Inferior parietal cortex (tissue), 1 donor: ENCODE data around the gene RYK.
"Not testable (repeated sequence)": the region's sequence is repeated elsewhere in the genome, so short reads cannot be mapped to it uniquely, and the experiment has no call there.

Experiments used
- DNase-seq: peaks from one replicate; pipeline ENCODE4 v3.0.0-alpha.2; 2016; ENCODE audit errors: extremely low spot score

The RYK gene

DNA sequence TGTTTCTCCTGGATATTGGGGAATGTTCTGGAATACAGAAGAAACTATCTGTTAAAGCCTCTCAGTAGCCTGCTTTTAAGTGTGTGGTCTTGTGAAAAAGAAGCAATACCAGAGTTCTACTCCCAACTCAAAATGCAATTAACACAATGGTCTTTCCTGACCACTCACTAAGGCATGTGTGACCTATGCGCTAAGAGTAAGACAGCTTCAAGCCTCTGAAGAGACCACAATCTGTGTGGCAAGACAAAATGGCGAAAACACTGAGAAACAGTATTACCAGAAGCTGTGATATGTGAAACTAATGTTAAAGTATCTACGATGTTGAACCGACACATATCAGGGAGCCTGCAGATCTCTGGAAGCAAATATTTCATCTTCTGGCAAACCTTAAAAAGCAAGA is 33.8 kb downstream of the RYK start:
- no peak for DNase-seq

DNA sequence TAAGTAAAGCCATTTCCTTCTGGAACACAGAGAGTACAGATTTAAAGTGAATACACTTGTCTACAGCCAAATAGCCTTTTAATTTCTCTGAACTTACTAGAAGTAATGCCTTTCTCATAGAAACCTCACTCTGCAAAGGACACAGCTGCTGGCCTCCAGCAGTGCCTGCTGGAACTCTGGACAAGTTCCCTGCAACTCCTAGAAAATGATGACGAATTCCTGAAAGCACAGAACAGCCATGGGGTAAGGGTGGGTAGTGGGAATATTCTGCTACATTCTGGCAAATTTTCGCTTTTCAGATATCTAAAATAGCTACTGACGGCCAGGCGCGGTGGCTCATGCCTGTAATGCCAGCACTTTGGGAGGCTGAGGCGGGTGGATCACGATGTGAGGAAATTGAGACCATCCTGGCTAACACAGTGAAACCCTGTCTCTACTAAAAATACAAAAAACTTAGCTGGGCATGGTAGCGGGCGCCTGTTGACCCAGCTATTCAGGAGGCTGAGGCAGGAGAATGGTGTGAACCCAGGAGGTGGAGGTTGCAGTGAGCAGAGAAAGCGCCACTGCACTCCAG is 34.4 kb downstream of the RYK start:
- DNase-seq = no peak

DNA sequence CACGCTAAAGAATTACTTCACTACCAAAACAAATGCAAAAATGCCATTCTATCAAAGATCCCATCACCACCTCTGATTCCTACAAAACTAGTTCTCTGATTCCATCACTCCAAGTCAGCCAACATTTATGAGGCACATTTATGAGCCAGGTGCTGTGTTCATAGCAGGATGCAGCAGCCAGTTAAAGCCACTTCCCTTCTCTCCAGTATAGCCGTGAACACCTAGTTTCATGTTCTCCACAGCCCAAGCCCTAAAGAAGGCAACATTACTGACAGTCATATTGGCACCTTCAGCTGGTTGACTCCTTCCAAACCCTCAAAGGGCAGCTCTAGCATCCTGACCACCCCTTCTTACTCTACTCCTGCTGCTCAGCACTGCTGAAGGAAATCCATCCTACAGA is 36.4 kb downstream of the RYK start:
- DNase-seq = no peak

DNA sequence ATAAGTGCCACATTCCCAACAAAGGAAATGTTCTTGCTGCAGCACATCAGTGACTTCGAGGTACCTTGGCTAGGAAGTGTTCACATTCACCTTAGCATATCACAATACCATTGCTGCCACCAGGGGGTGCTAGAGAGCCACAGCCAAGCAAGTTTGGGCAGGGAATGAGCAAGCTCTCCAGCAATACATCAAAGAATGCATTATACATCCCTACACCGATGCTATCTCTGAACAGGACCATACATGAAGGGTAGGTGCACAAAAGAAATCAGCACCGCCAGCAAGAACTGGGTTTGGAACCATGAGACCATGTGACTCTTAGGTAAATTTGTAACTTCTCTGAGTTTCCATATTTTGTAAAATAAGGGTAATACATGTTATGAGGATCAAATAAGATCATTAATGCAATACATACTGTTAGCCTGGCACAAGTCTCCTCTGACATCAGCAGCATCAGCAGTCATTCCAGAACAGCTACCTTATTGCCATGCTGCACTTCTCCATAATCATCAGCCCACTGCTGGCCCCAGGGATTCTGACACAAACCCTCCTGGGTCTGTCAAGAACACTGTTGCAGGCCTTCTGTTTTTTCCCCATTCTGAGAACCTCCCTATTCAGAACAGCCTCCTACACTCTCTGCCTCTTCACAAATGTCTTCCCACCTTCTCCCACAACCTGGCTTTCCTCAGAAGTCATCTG is 37.5 kb downstream of the RYK start:
- DNase-seq = peak; percentile 94

DNA sequence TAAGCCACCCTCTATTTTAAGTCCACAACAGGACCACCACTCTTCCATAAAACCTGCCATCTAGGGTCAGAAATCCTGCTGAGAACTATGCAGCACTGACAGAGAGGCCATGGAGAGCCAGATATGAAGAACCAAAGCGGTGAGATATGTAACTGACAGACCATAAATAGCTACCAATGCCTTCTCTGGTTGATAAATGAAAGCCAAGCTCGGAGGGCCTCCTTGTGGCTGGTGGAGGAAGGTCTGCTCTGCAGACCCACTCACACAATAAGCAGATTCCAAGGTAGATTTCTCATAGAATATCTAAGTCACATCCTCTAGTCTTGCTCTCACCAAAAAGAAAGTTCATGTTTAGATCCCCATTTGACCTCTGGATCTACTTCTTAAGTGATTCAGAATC is 38.9 kb downstream of the RYK start:
- DNase-seq = peak; percentile 60

DNA sequence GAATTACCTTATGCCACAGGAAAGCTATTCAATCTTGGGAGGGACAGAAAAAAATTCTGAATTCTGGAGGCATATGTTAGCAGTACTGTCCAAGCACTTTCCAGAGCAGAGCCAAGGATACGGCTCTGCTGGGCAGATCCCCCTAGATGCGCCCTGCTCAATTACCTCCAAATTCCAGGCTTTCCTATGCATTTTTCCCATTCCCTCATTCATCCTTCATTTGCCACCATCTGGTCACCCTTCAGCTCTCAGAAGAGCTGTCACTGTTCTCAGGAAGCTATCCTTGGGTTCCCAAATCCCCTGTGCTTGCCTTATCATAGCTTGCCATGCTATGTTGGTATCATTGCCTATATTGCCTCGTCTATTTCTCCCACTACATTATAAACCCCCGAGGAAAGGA is 45.2 kb downstream of the RYK start:
- DNase-seq = no peak

DNA sequence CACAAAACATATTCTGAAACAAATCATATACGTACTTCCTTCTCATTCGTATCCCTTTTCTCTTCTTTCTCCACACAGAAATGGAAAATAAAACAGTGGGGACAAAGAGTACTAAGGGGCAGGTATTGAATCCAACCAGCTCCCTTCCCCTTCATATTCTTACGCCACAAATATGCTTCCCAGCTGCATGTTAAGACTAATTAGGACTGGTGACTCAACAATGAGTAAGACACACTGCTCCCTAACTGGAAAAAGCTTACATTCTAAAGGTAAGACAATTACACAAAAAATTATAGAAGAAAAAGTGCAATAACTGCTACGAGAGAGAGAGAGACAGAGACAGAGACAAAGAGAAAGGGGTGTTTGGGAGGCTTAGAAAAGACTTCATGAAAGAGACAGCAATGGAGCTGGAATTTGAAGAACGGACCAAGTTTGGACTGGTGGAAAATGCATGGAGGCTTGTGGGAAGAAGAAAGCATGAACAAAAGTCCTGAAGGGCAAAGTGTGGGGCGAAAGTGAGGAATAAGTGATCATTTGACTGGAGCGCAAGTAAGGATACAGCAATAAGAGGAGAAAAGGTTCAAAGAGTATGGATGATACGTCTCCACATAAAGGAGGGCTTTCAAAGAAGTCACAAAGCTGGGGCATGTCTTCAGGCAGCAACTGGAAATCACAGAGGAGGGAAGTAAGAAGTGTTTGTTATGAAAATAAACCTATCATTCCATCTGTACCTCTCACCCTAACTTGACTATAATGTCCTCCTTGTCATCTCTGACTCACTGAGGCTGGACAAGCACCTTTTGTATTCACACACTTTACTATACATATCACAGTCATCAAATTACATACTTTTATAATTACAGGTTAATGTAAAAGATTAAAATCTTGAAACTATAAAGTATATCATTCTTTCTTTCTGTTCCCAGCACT is 49.2 kb downstream of the RYK start:
- no peak for DNase-seq

DNA sequence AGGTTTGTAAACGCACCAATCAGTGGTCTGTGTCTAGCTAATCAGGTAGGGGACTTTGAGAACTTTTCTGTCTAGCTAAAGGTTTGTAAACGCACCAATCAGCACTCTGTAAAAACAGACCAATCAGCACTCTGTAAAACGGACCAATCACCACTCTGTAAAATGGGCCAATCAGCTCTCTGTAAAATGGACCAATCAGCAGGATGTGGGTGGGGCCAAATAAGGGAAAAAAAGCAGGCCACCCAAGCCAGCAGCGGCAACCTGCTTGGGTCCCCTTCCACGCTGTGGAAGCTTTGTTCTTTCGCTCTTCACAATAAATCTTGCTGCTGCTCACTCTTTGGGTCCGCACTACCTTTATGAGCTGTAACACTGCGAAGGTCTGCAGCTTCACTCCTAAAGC is 50.8 kb downstream of the RYK start:
- DNase-seq = not testable (repeated sequence)

DNA sequence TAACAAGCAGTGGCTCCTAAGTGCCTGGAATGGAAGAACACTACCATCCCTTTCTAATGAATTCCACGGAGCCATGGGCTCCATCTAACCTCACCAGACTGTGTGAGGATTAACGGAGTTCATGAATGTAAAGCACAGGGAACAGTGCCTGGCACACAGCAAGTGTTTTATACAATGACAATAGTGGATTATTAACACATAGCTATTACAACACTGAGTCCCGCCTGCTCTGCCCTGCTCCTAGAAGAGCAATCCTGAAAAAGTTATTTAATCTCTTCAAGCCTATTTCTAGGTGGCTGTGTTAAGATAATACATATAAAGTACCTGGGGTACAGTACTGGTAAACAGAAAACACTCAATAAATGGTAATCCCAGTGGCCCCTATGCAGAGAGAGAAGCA is 51.4 kb downstream of the RYK start:
- no peak for DNase-seq

DNA sequence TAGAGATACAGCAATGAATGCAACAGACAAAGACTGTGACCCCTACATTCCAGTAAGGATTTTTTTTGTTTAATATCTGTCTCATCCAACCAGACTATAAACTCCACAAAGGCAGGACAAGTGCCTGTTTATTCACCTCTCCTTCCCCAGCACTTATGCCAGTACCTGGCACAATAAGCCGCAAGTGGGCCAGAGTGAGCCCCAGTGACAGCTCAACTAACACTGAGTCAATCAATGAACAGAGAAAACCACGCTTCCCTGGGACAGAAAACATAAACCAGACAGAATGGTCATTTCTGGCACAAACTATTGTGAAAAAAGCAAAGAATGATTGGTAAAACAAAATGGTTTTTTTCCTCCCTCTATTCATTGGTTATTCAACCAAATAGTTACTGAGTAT is 52.2 kb downstream of the RYK start:
- no peak for DNase-seq

DNA sequence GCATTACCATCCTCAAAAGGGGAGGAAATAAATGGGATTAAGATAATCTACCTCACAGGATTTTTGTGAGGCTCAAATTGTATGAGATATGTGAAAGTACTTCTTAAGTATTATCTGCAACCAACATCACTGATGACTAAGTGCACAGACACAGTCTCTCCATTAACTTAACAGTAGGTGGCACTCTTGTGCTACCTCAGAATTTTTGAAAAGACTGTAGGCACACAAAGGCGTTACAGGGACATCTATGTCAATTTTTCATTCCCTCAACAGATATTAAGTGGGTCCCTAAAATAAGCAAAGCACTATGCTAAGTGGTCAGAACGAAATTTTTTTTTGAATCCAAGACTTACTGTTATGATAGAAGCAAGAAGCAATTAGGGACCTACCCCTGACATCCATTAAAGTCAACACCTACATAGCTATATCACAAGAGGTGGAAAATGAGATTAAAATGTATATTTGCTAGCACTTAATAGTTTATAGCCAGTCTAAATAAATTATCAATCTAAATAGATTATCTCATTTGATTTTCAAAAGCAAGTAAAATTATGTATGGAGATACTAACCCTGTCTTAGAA is 52.9 kb downstream of the RYK start:
- peak; percentile 80 for DNase-seq

DNA sequence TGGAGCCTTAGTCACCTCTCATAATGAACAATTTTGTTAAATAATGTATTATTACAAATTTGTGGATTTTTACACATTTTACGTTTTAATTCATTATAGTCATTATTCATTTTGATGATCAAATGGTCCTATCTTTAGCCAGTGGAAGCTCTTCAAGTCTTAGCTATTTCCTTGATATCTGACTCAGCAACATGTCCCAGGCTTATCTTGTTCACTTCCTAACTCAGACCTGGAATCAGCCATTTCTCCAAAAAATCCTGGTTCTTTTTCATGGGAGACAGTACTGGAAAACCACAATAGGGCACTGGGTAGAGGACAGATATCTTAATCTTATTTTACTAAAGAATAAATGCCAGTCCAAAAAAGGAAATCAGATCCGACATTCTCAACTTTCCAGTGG is 56.4 kb downstream of the RYK start:
- DNase-seq = no peak

DNA sequence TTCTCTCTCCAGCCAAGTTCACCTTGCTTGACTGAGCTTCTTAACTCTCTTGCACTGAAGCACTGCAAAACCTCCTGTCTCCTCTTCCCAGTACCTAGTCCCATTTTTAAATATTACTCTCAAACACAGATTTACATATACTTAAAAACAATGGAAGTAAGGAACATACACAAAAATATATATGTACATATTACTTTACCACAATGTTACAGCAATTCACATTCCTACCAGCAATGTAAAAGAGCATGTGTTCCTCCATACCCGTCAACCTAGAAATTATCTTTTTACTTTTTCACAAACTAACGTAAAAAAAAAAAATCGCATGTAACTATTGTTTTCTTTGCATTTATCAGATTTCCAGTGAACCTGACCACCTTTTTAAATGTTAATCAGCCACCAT is 60.4 kb downstream of the RYK start:
- DNase-seq = no peak

DNA sequence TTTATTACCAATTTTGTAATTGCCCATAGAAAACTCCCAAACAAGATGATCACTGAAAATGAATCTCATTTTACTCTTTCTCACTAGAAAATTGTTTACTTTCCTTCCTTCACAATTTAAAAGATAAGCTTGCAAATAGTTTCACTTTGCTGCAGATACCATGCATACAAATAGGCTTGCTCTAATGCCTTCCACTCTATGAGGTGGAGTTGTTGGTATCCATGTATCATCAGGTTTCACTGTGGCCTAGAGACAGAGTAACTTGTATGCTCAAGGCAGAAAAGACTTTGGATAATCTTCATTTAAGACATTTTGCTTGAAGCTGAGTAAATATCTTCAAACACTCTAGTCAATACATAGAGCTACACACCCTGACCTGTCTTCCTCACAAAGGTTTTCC is 60.8 kb downstream of the RYK start:
- no peak for DNase-seq

DNA sequence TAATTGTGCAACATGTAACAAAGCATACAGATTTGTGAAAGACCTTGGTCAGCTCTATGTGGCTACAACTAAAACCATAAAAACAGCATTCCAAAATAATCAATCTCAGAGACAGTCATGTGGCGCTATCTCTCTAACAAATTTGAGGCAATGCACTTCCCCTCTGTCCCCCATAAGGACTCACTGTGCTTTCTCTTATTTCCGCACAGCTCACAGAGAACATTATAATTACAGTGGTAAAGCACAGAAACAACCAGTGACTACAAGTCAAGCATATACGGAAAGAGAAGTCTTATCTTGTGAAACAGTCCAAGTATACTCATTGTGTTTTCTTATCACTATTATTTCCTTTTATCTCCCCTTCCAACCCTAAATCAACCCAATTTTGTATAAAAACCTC is 64.3 kb downstream of the RYK start:
- DNase-seq = no peak

DNA sequence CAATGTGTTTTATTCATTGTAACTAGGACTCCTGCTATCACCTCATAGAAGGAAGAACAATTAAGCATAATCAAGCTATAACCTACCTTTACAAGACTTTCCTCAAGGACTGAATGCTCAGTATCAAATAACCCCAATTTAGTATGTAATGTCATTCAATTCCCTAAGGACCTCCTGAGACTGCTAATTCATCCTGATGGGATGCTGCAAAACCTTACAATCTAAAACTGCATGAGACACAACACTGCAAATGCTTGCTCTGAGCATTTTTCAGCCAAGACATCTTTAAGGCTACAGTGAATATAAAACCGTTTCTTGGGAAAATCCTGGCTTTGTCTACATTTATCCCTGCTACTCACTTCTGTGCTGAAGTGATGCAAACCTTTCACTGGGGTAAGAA is 69.9 kb downstream of the RYK start:
- no peak for DNase-seq

DNA sequence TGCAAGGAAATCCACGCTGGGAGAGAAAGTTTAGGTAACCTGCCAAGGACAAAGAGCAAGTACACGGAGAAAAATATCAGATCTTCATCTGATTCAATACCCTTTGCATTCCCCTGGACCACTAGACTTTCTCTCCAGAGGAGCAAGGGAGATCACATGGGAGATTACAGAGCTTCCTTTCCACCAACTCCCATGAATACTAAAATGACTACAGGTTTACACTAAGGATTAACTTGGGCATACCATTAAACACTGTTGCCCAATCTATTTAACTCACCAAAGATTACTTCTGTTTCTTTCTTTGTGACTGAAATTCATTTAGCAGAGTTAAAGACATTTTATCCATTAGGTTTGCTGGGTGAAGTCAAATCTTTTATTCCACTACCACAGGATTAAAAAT is 71.2 kb downstream of the RYK start:
- no peak for DNase-seq

DNA sequence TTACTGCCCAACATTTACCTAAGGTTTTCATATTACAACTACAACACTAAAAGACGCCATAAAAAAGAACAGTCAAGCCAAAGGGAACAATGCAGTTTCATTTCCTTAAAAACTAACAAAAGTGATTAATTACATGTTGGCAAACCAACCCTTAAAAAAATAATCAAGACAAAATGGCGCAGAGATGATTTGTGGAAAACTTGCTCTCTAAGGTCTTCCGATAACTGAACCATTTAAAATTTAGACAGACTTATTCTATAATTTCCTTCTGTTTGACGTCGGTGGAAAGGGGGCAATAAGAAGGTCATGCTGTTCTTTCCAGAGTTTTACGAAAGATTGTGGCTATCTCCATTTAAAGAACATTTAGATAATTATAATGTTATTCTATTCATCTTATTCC is 87.6 kb downstream of the RYK start:
- no peak for DNase-seq

DNA sequence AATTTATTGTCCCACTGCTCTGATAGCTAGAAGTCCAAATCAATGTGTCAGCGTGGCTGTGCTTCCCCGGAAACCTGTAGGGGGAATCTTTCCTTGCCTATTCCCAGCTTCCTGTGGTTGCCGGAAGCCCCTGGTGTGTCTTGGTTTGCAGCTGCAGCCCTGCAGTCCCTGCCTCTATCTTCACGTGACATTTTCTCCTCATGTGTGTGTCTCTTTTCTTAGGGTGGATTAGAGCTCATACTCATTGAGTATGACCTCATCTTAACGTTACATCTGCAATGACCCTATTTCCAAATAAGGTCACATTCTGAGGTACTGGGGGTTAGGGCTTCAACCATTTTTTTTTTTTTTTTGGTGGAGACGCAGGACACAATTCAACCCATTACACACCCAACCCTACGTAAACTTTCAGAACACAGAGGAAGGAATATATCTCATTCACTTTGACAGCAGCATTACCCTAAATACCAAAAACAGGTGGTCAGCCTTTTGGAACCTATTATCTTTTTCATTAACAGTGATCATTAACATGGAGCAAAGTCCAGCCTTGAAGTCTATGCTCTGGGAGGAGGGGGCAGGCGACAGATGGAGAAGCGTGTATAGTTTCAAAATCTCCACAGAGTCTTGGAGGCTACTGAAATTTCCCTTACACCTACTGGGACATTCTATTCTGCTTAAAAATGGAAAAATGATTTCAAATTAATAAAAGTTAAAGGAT is 88.6 kb downstream of the RYK start:
- no peak for DNase-seq

DNA sequence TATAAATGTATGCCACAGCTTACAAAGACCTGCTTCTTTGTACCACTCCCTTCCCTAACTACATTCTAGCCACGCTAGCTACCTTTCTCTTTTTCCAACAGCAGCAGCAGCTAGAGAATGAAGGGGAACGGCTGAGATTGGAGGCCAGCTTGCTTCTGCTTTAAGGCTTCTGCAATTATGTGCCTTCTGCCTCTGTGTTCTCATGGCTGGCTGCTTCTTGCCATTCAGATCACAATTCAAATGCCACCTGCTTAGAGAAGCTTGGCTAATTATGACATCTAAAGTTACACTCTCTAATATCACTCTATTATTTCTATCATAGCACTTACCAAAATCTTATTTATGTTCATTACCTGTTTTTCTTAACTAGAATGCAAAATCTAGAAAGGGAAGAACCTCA is 95.2 kb downstream of the RYK start:
- no peak for DNase-seq

DNA sequence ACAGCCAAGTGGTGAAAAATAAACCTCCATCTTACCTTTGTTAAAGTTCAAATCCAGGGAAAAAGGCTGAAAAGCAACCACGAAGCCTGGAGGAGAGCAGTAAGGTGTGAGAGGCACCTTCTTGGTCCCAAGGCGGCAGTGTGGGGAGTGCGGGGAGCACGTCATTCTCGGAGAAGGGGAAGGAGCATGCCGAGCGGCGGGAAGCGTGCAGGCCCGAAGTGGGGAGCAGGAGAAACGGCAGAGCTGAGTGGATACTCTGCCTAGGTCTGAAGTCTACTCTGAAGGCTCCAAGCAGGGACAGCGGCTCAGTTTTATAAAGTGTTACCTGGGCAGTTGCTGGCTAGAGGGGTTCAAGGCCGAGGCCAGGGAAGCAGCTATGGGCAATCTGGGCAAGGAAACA is 96.9 kb downstream of the RYK start:
- DNase-seq = no peak

DNA sequence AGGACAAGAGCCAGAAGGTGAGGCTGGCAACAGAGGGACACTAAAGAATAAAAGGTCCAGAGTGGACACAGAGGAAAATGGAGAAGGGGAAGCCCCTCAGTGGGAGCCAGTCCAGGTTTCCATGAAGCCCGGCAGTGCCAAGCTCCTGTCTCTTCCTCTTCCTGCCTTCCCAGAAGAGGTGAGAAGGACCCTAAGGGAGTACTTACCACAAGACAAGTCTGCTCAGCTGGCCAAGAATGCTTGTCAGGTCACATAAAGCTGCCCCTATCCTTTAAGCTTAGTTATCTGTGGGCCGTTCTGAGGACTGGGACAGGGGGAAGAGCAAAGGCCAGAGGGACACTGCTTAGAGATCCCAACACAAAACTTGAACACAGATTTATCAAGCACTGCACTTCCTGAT is 100.2 kb downstream of the RYK start:
- no peak for DNase-seq
